Measurements from ENCODE around the gene HSD17B1. TPM values are rescaled to one million over a fixed set of nuclear protein-coding genes. Genes with fewer than 3 reads are reported as not detected.

HSD17B1 gene
- total RNA-seq, 1 donor from 2014 or later: 1.2 TPM

DNA sequence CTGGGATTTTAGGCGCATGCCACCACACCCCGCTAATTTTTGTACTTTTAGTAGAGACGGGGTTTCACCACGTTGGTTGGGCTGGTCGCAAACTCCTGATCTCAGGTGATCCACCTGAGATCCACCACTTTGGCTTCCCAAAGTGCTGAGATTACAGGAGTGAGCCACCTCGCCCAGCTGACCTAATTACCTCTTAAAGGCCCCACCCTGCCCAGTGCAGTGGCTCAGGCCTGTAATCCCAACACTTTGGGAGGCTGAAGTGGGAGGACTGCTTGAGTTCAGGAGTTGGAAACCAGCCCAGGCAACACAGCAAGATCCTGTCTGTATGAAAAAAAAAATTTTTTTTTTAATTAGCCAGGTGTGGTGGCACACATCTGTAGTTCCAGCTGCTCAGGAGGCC is 6.4 kb downstream of the HSD17B1 start:
- Mint-ChIP-seq H3K4me1 (peaks cover 41% of the 10 kb centered on the region), H3K4me3 (no peak overlapping the region), H3K36me3 (ENCODE audit: low read depth) (peaks cover 16% of the 10 kb centered on the region), H3K9me3 (no peaks in the 10 kb centered on the region), H3K27ac (no peak overlapping the region), H3K27me3 (no peaks in the 10 kb centered on the region)
- no peak for TF ChIP-seq CTCF (IDR thresholded peaks at IDR 0.05)
- DNase-seq (no peak), ATAC-seq (ENCODE audit: low read depth) (no peak)
- ChIA-PET CTCF (no interaction called here), POLR2A (interaction anchor here (1.1 kb wide), 1 partner anchor 11 kb away, joined by 5 read pairs; no protein-coding TSS in a partner anchor)
- intact Hi-C loops (cut with micrococcal nuclease): no loop called here

- H3K27me3 Mint-ChIP-seq: no peaks in the 10 kb centered on the region
- CTCF ChIA-PET: no interaction called here
- no peak for ATAC-seq (ENCODE audit: low read depth)
- POLR2A ChIA-PET: no interaction called here
- H3K9me3 Mint-ChIP-seq: no peaks in the 10 kb centered on the region
- intact Hi-C loops (cut with micrococcal nuclease): no loop called here
- peaks cover 23% of the 10 kb centered on the region for H3K36me3 Mint-ChIP-seq (ENCODE audit: low read depth)
- H3K27ac Mint-ChIP-seq: no peak overlapping the region
- no peak for TF ChIP-seq CTCF (IDR thresholded peaks at IDR 0.05)
- peaks cover 34% of the 10 kb centered on the region for H3K4me1 Mint-ChIP-seq
- no peak overlapping the region for H3K4me3 Mint-ChIP-seq
- no peak for DNase-seq
Observed at GRCh38 chr17:42560246-42560645, 7.5 kb downstream of the HSD17B1 start.

GRCh38 chr17:42561897-42562387 is 9.2 kb downstream of the HSD17B1 start, which contains the start of gene COASY:
Gene COASY, plus strand, starts transcription at chr17:42562148. Its CDS starts 475 bp downstream, at chr17:42562623.
- H3K4me3 Mint-ChIP-seq: peak within 1 kb of the TSS; percentile 93
- peaks cover 35% of the 10 kb centered on the region for H3K4me1 Mint-ChIP-seq
- H3K36me3 Mint-ChIP-seq (ENCODE audit: low read depth): peaks cover 32% of the 10 kb centered on the region
- ATAC-seq (ENCODE audit: low read depth) (peak; percentile 85), DNase-seq (peak; percentile 82)
- ChIA-PET POLR2A (no interaction called here), CTCF (no interaction called here)
- H3K27ac Mint-ChIP-seq: peak within 1 kb of the TSS; percentile 96
- intact Hi-C loops (cut with micrococcal nuclease): loop anchor here (1.0 kb wide), 3 partner anchors 8 to 26 kb away; partner anchors contain the start of genes NAGLU and PSMC3IP
- no peaks in the 10 kb centered on the region for H3K27me3 Mint-ChIP-seq
- no peak for TF ChIP-seq CTCF (IDR thresholded peaks at IDR 0.05)
- H3K9me3 Mint-ChIP-seq: no peaks in the 10 kb centered on the region

GRCh38 chr17:42562388-42563142 is 9.8 kb downstream of the HSD17B1 start:
- ChIA-PET CTCF (no interaction called here), POLR2A (interaction anchor here (0.5 to 1.3 kb wide), 5 partner anchors 8 to 268 kb away, joined by 3 to 16 read pairs (median 3); partner anchors contain the start of gene NAGLU)
- TF ChIP-seq CTCF (IDR thresholded peaks at IDR 0.05): no peak
- intact Hi-C loops (cut with micrococcal nuclease): loop anchor here (1.0 kb wide), 3 partner anchors 8 to 26 kb away; partner anchors contain the start of genes NAGLU and PSMC3IP
- no peak for DNase-seq
- Mint-ChIP-seq H3K4me3 (peak overlapping the region; percentile 93), H3K4me1 (peaks cover 37% of the 10 kb centered on the region), H3K9me3 (no peaks in the 10 kb centered on the region), H3K27ac (peak overlapping the region; percentile 96), H3K36me3 (ENCODE audit: low read depth) (peaks cover 35% of the 10 kb centered on the region), H3K27me3 (no peaks in the 10 kb centered on the region)
- no peak for ATAC-seq (ENCODE audit: low read depth)

- DNase-seq (no peak), ATAC-seq (ENCODE audit: low read depth) (no peak)
- H3K27me3 Mint-ChIP-seq: no peaks in the 10 kb centered on the region
- H3K27ac Mint-ChIP-seq: peak overlapping the region; percentile 96
- POLR2A ChIA-PET: interaction anchor here (1.0 to 4.7 kb wide), 5 partner anchors 9 to 27 kb away, joined by 3 to 23 read pairs (median 6); partner anchors contain the start of gene NAGLU
- peak overlapping the region; percentile 93 for H3K4me3 Mint-ChIP-seq
- peaks cover 38% of the 10 kb centered on the region for H3K36me3 Mint-ChIP-seq (ENCODE audit: low read depth)
- CTCF ChIA-PET: no interaction called here
- no peak for TF ChIP-seq CTCF (IDR thresholded peaks at IDR 0.05)
- H3K9me3 Mint-ChIP-seq: no peaks in the 10 kb centered on the region
- H3K4me1 Mint-ChIP-seq: peaks cover 41% of the 10 kb centered on the region
- intact Hi-C loops (cut with micrococcal nuclease): no loop called here
Observed at GRCh38 chr17:42563143-42563509, 10.4 kb downstream of the HSD17B1 start.
